ENCODE data around the gene NOXO1.

Gene NOXO1

DNA sequence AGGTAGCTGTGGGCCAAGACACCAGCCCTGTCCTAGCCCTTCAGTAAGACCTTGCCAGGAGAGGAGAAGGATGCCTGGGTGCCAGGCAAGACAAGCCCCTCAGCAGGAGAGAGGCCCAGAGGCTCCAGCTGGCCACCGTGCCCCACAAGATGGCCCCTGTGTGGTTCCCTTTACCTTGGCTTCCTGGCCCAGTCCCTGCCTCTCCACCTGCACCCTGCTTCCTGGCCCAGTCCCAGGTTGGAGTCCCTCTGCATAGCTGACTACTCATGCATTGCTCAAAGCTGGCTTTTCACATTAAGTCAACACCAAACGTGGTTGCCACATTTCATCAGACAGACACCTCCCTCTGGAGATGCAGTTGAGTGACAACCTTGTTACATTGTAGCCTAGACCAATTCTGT lies 12.5 kb upstream of the NOXO1 start:
- DNase-seq, result no peak

DNA sequence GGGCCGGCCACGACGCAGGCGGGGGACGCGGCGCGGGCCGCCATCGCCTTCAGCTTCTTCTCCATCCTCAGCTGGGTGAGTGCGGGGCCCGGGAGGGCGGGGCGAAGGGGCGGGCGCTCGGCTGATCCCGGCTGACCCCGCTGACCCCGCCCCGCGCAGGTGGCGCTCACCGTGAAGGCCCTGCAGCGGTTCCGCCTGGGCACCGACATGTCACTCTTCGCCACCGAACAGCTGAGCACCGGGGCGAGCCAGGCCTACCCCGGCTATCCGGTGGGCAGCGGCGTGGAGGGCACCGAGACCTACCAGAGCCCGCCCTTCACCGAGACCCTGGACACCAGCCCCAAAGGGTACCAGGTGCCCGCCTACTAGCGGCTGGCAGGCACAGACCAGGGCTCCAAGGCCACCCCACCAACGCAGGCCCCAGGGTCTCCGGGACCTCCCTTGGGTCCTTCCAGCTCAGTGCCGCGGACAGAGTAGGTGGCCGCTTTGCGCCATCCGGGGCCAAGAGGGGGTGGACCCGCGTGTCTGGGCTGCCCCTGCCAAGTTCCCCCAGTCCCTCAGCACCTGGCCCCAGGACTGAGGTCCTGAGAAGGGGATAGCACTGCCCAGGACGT lies 11.5 kb upstream of the NOXO1 start:
- DNase-seq, result no peak

DNA sequence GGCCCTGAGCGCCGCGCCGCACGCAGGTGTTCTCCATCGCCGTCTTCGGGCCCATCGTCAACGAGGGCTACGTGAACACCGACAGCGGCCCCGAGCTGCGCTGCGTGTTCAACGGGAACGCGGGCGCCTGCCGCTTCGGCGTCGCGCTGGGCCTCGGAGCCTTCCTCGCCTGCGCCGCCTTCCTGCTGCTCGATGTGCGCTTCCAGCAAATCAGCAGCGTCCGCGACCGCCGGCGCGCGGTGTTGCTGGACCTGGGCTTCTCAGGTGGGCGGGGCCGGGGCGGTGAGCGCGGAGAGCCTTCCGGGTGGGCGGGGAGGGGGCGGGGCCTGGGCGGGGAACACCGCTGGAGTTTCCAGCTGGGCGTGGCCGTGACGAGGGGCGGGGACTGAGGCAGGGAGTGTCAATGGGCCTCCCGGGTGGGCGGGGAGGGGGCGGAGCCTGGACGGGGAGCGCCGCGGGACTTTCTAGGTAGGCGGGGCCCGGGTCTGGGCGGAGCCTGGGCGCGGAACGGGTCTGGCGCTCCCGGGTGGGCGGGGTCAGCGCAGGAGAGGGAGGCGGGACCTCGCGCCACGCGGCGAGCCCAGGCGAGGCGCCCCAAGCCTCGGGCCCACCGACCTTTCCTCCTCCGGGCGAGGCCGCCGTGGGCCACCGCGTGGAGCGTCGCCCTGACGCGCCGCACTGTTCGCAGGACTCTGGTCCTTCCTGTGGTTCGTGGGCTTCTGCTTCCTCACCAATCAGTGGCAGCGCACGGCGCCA lies 10.9 kb upstream of the NOXO1 start:
- DNase-seq, result peak; percentile 89

DNA sequence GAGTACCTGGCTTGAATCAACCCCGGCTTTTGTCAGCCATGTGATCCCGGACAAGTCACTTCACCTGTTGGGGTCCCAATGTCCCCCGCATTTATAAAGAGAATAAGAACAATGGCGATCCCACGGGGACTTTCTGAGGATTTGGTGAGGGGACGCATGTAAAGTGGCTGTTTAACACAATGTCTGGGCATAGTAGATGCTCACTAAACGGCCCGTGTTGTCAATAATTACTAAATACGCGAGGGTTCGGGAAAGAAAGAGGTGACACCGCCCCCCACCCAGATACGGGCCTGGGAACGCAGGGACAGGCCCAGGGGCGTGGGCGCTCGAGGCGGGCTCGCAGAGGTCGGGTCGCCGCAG lies 10.3 kb upstream of the NOXO1 start:
- DNase-seq, result no peak

DNA sequence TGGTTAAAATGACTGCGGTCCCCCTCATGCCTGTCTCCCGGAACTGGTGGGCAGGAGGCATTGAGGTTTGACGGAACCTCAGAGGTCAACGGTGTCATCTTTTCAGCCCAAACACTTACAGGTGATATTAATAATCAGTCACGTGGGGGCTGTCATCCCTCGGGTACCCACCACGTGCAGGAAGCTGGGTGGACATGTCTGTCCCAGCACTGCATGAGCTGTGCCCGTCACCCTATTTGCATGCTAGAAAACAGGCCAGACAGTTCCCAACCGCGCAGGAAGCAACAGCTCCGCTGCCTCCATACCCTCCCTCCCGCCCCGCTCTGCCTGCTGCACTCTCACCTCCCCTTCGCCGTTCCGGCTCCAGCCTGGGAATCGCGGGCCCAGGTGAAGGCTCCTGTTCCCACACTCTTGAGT lies 9.9 kb upstream of the NOXO1 start:
- no peak for DNase-seq

DNA sequence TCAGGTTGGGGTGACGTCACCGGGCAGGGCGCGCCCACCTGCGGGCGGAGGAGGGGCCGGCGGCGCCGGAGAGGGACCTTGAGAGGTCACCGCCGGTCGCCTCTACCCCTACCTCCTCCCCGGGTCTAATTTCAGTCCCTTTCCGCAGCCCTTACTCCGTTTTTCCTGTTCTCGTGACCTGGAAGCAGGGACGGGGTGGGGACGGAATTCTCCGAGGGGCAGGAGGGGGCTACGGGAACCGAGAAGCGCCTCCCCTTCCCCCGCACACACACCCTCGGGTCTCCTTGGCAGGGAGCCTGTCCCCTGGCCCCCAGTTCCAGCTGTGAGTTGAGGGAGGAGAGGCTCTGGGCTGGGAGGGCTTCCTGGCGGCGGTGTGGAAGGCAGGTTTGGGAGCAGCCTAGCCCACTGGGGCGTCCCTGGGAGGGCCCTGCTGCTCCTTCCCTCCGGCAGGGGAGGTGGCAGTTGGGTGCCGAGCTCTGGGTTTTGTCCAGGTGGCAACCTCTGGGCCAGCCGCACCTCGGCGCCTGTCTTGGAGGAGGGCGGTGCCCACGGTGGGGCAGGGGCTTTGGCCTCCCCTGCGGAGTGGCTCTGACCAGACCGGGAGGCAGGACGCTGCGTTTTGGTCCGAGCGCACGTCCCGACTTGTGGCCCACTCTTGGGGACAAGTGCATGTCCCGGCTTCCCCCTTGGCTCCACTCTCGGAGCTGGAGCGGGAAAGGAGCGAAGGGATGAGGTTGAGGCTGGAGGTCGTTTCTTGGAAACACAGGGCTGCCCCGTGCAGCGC lies 9.3 kb upstream of the NOXO1 start:
- no peak for DNase-seq

DNA sequence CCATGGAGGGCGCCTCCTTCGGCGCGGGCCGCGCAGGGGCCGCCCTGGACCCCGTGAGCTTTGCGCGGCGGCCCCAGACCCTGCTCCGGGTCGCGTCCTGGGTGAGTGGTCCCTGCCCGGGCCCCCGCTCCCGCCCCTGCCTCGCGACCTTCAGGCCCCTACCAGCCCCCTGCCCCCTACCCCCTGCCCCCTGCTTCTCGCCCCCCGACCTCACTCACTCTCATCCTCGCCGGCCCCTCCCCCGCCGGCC lies 8.8 kb upstream of the NOXO1 start:
- DNase-seq, result no peak

DNA sequence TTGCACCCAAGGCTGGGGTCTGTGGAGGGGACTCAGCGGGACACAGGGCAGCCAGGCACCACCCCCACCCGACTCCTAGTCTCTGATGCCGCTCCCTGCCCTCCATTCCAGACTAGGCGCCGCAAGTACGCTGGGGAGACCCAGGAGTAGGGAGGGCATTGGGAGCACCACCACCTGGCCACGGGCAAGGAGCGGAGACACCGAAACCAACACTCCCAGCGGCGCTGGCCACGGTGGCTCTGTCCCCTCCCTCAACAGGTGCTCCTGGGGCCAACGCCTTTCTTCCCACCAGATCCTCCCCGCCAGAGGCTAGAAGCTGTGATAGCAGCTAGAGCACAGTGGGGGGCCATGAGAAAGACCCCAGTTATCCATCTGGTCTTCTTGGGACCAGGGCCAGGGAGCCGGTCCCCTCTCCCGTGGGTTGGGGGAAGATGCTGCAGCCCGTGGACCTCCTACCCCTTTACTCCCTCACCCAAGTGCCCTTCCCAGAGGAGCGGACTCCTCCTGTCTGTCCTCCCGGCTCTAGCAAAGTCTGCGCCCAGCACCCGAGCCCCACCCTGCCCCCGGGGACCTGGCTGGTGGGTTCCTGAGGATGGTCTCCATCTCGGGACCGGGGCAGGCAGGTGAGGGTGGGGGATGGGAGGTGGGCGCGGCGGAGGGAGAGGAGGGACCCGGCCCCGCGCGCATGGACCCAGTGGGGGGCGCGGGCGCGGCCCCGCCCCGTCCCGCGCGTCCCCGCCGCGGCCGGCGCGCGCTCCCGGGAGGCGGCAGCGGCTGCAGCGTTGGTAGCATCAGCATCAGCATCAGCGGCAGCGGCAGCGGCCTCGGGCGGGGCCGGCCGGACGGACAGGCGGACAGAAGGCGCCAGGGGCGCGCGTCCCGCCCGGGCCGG lies 8.2 kb upstream of the NOXO1 start, which contains the start of gene SYNGR3:
SYNGR3 (plus strand) TSS at position 762 of the 892 bp plus-strand sequence. CDS start 133 bp downstream, outside the sequence.
- DNase-seq, result no peak

DNA sequence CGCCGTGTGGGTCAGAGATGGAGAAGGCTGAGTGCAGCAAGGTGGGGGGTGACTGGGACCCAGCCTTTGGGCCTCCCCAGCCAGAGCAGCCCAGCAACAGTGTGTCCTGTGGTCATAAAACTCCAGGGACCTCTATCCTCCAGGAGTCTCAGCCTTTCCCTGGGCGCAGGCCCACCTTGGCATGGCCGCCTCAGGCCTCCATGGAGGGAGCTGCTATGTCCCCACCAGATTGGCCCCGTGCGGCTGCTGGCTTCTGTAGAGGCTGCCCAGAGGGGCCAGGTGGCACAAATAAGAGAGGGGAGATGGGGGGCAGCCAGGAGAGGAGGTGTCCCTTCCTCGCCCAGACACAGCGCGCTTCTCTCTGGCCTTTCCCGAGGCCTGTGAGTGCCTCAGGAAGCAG lies 5.9 kb upstream of the NOXO1 start:
- DNase-seq, result no peak

DNA sequence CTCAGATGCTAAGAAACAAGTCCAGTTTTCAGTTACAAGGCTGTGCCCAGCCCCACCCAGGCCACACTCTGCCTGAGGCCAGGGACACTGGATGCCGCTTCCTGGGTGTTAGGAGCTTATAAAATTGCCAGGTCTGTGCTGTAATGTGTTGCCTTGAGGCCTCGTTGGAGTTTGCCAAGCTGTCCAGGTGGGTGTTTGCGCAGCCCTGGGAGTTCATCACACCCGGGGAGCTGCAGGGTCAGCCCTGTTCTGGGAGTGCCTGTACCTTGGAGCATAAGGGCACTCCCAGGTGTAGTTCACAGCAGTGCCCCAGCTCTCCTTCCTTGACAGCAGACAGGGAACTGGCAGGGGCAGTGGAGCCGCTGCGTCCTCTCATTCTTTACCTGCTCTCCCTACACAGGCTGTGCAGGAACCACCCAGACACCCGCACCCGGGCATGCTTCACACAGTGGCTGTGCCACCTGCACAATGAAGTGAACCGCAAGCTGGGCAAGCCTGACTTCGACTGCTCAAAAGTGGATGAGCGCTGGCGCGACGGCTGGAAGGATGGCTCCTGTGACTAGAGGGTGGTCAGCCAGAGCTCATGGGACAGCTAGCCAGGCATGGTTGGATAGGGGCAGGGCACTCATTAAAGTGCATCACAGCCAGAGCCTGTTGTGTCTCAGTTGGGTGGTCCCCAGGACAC lies 4.3 kb upstream of the NOXO1 start:
- no peak for DNase-seq

DNA sequence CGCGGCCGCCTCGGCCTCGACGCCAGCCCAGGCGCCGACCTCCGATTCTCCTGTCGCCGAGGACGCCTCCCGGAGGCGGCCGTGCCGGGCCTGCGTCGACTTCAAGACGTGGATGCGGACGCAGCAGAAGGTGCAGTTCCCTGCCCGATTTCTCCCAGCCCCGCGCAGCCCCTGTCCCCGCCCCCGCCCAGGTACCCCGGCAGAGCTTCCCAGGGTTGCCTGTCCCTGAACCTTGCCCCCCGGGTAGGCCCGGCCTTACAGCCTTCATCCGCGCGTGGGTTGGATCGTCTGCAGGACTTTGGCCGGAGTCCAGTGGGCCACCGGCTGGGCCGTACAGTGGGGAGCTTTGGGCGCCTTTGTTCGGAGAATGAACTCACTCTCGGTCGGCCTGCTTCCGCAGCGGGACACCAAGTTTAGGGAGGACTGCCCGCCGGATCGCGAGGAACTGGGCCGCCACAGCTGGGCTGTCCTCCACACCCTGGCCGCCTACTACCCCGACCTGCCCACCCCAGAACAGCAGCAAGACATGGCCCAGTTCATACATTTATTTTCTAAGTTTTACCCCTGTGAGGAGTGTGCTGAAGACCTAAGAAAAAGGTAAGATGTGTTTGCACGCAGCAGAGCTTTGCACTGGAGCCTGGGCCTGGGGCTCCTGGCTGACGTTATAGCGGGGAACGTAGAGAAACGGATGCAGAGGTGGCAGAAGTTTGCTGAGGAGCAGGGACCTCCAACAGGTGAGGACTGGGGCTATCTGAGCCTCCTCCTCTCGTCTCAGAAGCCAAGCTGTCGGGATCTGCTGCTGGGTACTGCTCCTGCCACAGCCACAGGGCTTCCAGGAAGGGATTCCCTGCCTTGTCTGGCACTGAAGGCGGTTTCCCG lies 3.3 kb upstream of the NOXO1 start:
- DNase-seq, result no peak

DNA sequence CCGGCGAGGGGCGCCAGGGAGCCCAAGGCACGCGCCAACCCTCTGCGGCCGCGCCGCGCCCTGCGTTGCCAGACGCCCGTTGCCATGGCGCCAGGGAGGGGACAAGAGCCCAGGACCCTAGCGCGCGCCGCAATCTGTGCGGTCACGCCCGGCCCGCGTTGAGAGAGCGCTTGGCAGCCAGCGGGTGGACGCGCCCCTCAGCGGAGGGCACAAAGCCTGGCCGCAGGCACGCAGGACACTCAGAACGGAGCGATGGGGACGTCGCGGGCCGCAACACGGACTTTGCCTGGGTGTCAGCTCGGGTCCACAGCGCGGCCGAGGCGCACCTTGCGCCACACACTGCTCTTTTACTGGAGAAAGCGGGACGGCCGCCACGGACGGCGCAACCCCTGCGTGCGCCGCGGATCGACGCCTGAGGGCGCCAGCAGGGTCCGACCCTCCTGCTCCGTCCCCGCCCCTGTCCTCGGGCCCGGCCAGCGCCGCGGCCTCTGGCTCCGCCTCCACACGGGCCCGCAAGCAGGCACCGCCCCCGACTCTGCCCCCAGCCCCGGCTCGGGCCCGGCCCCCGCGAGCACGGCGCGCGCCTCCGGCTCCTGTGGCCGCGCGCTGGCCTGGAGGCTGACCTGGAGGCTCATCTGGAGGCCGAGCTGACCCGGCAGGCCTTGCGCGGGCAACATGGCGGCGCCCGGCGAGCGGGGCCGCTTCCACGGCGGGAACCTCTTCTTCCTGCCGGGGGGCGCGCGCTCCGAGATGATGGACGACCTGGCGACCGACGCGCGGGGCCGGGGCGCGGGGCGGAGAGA lies 2.5 kb upstream of the NOXO1 start, which contains the start of gene GFER:
GFER (plus strand) TSS at position 650 of the 803 bp plus-strand sequence; CDS start at position 676, 26 bp downstream.
- DNase-seq, result peak; percentile 82

DNA sequence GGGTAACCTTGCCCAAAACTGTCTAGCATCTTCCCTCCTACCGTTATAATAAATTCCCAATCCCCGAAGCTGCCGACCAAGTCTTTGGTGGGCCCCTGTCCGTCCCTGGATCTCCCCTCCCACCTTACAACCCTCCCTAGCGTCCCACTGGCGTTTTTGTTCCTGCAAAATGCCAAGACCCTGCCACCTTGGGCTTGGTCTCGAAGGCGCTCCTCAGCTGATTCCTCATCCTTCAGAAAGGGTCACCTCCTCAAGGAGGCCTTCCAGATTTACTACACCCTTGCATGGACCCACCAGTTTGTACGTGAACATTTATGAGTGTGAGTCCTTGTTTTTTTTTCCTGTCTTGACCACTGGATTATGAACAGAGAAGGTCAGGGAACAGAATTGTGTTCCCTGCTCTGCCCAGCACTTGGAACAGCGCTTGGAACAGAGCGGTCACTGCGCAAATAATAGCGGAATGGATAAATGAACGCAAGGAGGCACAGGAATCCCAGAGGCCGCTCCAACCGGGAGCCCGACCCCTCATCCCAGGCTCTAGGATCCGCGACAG lies 1.8 kb upstream of the NOXO1 start:
- DNase-seq, result no peak

DNA sequence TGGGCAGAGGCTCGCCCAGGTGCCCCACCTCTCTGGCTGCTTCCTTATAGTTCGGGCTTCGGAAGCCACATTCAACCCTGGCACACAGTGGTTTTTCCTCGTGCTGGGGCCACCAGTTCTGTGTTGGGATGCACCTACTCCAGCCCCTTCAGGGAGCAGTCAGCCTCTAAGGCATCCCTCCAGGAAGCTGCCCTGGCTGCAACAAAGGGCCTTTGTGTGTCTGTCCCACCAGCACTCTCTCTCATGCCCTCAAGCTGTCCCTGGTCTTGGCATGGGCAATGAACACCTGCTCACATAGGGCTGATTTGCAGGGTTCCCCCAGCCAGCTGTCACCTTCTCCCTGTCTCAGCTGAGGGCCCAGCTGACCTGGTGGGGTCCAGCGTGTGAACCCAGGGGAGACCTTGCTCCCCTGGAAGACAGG lies 754 bp upstream of the NOXO1 start:
- no peak for DNase-seq

DNA sequence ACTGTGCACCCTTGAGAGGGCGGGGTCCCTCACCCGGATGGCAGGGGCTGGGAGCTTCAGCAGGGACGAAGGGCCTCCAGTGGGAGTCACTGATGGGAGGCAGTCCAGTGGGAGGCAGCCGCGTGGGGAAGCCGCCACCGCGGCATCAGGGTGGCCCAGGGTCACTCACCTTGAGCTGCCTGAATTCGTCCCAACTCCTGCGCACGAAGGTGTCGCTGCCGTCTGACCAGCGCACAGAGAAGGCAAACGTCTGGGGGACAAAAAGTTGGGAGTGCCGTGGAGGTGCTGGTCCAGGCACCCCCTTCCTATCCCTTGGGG lies 540 bp downstream of the NOXO1 start:
- DNase-seq, result no peak

DNA sequence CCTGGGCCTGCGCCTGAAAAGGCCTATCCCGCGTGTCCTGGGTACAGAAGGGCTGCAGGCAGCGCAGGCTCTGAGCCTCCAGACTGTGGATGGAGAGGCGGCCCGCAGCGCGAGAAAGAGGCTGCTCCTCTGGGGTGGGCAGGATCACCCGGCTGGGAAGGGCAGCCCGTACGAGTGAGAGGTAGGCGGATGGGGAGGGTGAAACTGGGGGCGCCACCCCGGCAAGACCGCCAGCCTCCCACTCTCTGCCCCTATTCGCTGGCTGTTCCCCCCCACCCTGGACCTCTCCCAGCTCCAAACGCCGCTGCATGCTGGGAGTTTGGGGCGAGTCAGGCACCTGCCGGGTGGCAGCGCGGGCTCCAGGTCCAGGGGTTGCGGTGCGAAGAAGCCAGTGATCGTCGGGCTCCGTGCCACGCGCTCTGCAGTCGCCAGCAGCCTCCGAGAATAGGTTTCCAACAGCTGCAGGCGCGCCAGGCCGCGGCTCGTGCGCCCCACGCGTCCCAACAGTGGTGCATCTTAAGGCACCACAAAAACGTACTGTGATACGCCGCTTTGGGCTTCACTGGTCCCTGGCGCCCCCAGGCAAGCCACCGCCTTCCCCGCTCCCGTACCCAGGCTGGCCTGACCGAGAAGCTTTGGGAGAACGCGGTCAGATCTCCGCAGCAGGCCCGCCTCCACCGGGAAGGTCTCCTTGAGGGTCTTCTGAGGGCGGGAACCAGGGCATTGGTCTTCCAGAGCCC lies 1.1 kb downstream of the NOXO1 start:
- DNase-seq, result peak; percentile 16

DNA sequence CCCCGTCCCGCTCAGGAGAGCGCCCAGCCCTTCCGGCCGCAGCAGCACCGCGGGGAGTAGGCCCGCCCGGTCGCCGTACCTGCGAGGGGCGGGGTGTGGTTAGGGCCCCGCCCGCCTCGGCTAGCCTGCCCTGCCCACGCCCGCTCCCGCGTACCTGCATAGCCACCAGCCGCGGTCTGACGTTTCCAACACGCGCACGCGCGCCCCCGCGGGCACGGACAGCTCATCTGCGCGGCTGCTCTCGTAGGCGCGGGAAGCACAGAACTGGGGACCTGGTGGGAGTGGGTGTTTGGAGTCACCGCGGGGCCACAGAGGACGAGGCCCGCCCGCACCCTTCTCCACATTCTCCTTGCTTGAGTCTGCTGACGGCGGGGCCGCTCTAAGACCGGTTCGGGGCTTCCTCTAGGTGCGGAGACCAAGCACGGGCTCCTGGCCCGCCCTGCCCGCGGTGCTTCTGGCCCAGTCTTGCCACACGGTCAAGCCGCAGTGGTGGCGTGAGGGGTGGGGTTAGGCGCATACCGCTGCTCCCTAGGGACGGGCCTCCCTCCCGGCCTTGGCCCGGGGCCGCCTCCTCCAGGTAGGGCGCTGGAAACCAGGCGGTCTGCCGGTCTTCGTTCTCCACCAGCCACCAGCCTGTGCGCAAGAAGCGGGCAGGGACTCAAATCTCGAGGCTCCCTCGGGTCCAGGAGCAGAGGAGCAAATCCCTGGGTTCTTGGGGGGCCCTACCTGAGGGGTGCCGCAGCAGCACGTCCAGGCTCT lies 1.8 kb downstream of the NOXO1 start:
- DNase-seq, result no peak

DNA sequence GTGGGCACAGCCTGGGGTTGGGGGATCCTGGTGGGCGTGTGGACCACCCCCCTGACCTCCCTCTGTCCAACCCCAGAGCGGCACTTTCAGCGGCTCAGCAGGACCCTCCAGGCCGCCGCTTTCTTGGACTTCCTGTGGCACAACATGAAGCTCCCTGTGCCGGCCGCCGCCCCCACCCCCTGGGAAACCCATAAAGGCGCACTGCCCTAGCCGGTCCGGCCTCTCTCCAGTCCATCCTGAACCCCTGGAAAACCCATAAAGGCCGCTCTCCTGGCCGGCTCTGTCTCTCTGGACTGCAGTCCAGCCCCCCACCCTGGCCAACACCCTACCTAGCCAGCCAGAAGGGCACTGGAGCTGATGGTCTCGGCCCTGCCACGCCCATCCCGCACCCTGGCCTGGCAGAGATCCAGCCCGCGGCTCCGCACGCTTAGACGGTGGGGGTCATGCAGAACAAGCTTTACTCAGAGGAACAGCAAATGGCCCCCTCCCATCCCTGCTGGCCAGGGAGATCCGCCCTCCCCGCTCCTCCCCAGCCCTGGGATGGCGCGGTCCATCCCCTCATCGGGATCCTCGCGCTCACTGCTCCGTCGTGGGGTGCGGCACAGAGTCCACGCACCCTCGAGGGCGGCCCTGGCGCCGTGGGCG lies 2.7 kb downstream of the NOXO1 start:
- DNase-seq, result no peak

Data from hematopoietic multipotent progenitor cell treated with erythropoietin and hydrocortisone succinate and interleukin-3 and kit ligand, for 8 days (in vitro differentiated cells).